HL-60/S4 treated with phorbol 12-myristate 13-acetate at 8.2 ng/mL for 4 days and 3 days (cell line): ENCODE measurements around the gene ESYT2.
"Not testable (repeated sequence)": the region's sequence is repeated elsewhere in the genome, so short reads cannot be mapped to it uniquely, and the experiment has no call there.

ENCODE experiments used
- in situ Hi-C: fragments of 300-500 bp; cut with MboI; formaldehyde crosslinking; loops from 2 replicates; pipeline ENCODE4 v1.15.0; 2022; ENCODE audit warnings: low sequenced_read_pairs

Gene ESYT2

DNA sequence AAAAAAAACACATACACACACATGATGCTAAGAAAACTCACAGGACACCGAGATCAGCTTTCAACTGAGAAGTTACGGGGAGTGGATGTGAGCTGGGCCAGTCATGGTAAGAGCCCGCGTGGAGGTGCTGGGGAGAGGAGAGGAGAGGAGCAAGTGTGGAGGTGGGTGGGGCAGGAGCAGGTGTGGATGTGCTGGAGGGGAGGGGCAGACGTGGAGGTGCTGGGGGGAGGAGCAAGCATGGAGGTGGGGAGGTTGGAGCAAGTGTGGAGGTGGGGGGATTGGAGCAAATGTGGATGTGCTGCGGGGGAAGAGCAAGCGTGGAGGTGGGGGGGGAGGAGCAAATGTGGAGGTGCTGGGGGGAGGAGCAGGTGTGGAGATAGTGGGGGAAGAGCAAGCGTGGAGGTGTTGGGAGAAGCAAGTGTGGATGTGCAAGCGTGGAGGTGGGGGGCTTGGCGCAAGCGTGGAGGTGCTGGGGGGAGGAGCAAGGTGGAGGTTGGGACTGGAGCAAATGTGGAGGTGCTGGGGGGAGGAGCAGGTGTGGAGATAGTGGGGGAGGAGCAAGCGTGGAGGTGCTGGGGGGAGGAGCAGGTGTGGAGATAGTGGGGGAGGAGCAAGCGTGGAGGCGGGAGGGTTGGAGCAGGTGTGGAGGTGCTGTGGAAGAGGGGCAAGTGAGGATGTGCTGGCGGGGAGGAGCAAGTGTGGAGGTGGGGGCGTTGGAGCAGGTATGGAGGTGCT lies 100.2 kb downstream of the ESYT2 start:
- in situ Hi-C loops = no loop called here

DNA sequence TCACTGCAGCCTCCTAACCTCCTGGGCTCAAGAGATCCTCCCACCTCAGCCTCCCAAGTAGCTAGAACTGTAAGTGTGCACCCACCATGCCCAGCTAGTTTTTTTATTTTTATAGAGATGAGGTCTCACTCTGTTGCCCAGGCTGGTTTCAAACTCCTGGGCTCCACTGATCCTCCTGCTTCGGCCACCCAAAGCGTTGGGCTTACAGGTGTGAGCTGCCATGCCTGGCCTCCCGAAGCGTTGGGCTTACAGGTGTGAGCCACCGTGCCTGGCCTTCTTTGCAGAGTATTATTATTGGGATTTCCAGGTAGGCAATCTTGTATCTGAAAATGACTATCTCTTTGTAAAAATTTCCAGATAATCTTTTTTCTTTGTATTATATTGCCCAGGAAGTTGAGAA lies 101.6 kb downstream of the ESYT2 start:
- in situ Hi-C loops = no loop called here

GRCh38 chr7:158726277-158726807 lies 103.0 kb downstream of the ESYT2 start:
- in situ Hi-C loops = no loop called here

- in situ Hi-C loops = no loop called here
Observed at GRCh38 chr7:158725506-158725800, 103.9 kb downstream of the ESYT2 start.

GRCh38 chr7:158724658-158725505 lies 104.4 kb downstream of the ESYT2 start:
- in situ Hi-C loops = no loop called here

DNA sequence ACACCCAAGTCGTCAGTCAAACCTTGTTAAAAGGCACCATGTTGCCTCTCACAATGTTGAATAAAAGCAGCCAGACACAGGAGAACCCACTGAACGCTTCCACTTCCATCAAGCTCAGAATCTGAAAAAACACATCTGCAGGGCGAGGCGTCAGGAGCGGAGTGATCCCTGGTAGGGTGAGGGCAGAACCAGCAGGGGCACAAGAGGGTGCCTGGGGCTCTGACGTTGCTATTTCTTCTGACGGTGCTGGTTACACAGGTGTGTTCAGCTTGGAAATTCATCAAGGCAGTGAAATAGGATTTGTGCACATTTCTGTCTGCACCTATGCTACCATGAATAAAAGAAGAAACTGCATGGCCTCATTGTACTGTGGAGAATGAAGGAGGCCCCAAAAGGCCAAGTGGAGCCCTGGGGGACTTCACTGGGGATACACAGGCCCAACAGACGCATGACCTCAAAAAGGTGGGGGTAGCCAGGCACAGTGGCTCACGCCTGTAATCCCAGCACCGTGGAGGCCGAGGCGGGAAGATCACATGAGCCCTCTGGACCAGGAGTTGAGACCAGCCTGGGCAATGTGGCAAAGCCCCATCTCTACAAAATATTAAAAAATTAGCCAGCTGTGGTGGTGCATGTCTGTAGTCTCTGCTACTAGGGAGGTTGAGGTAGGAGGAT lies 105.5 kb downstream of the ESYT2 start:
- in situ Hi-C loops = no loop called here

GRCh38 chr7:158723266-158723665 lies 106.0 kb downstream of the ESYT2 start:
- in situ Hi-C loops = no loop called here

GRCh38 chr7:158722574-158723237 lies 106.6 kb downstream of the ESYT2 start:
- in situ Hi-C loops = no loop called here

GRCh38 chr7:158720112-158720511 lies 109.2 kb downstream of the ESYT2 start:
- in situ Hi-C loops = no loop called here

DNA sequence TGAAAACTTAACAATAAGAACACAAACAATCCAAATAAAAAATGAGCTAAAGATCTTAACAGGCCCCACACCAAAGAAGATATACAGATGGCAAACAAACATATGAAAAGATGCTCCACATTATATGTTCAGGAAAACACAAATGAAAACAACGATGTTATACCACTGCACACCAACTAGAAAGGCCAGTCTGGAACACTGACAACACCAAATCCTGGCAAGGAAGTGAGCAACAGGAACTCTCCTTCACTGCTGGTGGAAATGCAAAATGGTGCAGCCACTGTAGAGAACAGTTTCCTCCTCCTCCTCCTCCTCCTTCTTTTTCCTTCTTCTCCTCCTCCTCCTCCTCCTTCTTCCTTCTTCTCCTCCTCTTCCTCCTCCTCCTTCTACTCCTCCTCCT lies 112.5 kb downstream of the ESYT2 start:
- in situ Hi-C loops = no loop called here

DNA sequence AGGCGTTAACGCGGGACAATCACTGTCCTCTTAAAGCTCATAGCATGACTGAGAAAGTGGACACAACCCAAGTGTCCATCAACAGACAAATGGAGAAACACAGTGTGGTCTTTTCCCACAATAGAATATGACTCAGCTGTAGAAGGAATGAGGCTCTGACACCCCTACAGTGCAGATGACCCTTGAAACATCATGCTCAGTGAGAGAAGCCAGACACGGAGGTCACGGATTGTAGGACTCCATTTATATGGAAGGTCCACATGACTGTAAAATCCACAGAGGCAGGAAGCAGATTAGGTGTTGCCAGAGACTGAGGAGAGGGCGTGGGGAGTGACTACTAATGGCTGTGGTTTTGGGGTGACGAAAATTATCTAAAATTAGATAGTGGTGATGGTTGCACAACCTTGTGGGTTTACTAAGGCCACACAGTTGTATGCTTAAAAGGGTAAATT lies 118.6 kb downstream of the ESYT2 start:
- in situ Hi-C loops = no loop called here

DNA sequence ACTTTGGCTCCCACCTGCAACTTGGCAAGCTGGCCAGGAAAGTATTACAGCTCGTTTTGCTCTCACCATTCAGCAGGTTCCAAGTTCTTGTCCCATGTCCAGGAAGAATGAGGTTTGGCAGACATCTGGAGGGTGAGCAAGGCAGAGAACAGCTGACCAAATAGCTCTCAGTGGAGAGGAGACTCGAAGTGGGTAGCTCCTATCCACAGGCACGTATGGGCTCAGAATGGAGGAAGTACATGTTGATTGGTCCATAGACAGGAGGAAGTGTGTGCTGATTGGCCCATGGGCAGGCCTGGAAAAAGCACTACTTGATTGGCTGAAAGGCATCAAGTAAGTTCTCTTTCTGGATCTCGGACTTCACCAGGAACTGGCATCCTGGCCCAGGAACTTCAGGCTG lies 121.7 kb downstream of the ESYT2 start:
- in situ Hi-C loops = no loop called here

DNA sequence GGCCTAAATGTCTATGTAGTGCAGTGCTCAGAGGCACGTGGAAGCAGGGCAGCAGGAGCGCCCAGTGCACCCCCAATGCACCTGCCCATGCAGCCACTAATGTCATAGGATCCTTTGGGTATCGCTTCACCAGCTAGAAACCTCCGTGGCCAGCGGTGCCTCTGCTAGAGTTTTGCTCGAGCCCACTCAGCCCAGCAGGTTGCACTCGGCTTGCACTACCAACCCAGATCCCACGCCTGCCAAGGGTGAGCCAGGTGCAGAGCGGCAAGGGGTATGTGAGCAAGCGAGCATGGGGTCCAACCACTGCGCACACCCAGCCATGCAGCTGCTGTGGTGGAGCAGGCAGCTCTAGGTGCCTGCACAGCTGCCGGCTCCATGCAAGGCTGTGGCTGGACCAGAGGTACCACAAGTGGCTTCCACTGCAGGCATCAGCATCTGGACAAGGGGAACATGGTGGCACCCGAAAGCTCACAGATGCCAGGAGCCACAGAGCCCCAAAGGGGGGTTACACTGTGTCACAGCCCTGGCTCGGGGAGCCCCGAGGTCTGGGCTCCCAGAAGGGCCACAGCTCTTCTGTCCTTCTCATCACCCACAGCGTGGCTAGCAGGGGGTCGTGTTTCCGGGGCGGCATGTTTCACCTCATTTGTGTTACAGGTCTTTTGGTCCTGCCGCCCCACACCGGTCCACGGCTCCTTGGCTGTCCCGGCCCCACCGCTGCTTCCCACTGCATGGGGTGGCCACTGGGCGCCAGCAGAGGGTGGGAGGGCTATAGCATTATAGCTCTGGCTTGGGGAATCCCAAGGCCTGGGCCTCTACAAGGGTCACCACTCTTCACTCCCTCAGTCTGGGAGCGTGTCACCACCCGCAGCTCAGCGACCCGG lies 122.4 kb downstream of the ESYT2 start:
- in situ Hi-C loops = no loop called here

- in situ Hi-C loops = no loop called here
Observed at GRCh38 chr7:158706273-158706704, 123.0 kb downstream of the ESYT2 start.

DNA sequence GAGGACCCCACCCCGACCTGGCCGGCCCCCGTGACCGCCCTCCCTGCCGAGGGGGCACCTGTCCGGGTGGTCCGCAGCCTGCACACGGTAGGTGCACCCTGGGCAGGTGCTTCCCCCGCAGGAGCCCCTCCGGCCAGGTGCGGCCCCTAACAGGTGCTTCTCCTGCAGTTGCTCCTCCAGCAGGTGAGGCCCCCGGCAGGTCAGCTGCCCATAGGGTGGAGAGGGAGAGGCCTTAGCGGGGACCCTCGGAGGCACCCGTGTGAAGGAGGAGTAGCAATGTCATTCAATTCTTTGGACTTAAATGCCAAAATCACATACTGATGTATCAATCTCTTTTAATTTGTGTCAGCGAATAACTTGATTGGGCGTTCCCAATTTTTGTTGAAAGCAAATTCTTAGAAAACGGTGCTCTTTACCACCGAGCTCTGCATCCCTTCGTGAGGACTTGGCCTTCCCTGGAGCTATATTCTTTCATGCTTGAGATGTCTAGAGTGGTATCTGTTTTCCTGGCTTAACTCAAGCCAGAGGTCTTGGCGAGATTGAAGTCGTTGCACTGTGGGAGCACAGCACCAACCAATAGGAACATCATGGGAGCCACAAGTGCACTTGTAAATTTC lies 124.0 kb downstream of the ESYT2 start:
- in situ Hi-C loops = no loop called here

DNA sequence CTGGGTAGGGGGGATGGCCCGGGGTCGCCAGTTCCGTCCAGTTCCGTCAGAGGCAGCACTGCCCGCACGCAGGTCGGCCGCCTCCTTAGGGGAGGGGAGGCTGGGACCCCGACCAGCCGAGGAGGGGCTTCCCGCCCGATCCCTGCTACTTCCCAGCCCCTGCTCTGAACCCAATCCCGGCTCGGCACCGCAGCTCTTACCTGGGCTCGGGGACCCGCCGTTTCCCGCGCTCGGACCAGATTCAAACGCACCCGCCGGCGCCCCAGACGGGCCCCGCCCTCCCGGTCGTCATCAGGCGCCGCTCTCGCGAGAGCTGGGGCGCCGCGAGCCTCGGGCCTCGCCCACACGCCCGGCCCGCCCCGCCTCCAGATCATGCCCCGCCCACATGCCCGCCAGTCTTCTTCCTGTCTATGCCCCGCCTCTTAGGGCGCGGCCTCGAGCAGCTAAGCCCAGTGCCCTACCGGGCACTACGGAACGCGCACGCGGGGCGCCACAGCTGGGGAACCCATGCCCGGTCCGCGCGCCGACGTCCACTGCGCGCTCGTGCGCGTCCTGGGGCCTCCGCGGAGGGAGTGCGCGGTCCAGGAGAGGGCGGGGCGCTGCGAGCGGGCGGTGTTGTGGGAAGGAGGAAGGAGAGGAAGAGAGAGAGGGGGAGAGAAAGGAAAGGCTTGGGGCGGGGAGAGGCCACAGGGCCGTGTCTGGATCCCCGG lies 124.6 kb downstream of the ESYT2 start, which contains the start of gene NCAPG2:
Gene NCAPG2 (minus strand): TSS at position 281 of the 710 bp plus-strand sequence. CDS start 2,905 bp downstream, outside the sequence.
- in situ Hi-C loops = no loop called here

DNA sequence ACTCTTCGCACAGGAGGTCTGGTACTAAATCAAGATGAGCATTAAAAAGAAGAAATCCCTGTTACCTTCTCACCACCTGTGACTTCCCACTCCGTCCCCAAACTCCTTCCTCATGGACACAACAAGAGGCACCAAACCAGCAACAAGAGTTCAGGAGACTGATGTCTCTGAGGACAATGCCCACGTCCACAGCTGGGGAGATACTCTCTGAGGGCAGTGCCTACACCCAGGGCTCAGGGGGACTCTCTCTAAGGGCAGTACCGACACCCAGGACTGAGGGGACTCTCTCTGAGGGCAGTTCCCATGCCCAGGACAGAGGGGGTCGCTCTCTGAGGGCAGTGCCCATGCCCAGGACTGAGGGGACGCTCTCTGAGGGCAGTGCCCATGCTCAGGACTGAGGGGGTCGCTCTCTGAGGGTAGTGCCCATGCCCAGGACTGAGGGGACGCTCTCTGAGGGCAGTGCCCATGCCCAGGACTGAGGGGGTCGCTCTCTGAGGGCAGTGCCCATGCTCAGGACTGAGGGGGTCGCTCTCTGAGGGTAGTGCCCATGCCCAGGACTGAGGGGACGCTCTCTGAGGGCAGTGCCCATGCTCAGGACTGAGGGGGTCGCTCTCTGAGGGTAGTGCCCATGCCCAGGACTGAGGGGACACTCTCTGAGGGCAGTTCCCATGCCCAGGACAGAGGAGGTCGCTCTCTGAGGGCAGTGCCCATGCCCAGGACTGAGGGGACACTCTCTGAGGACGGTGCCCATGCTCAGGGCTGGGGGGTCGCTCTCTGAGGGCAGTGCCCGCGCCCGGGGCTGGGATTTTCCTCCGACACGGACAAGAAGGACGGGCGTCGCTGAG lies 125.4 kb downstream of the ESYT2 start:
- in situ Hi-C loops = not testable (repeated sequence)

DNA sequence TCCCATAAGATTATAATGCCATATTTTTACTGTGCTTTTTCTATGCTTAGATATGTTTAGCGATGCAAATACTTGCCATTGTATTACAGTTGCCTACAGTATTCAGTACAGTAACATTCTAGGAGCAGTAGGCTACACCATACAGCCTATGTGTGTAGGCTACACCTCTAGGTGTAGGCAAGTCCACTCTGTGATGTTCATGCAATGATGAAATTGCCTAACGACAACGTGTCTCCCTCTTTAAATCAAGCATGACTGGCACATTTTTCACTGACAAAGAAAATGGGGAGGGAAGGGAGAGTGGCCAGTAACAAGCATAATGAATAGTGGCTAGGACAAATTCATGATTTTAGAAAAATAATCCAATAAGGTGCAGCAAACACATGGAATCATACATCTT lies 126.4 kb downstream of the ESYT2 start:
- in situ Hi-C loops = no loop called here
